Measurements from ENCODE around the gene PRPF8. TPM values are rescaled to one million over a fixed set of nuclear protein-coding genes. Genes with fewer than 3 reads are reported as not detected.
A peak's percentile ranks its signal among the peaks of the same experiment; 100 is the strongest.
"Not testable (repeated sequence)": the region's sequence is repeated elsewhere in the genome, so short reads cannot be mapped to it uniquely, and the experiment has no call there.

PRPF8 gene
- polyA plus RNA-seq, 3 donors: 53.3 to 128 (median 78.0) TPM

DNA sequence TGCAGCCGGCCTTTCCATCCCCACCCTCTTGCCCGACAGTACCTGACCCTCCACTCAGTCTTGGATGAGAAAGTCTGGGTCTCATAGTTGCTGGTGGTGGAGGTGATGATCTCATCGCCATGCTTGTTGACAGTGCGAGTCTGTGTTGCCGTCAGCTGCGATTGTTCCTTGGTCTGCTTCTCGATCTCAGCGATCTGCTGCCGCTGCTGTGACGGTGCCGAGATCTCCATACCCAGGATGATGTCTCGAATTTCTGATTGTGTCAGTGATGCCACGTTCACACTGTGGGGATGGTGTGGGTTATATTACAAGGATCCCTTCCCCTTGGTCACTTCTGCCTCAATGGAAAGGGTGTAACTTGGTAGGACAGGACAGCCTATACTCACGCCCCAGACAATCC, 30.9 kb downstream of the PRPF8 start:
- H3K4me1 ChIP-seq (ENCODE audit: control insufficient read depth in 1 of 2, insufficient read depth in 2 of 2, low read length in 2 of 2): peaks cover 13 to 18% of the 10 kb centered on the region in 2 donors
- peaks cover 72 to 83% of the 10 kb centered on the region in 2 donors for H3K36me3 Mint-ChIP-seq
- H3K27ac Mint-ChIP-seq: peak overlapping the region in 1 of 7 donors; percentile 13
- H3K4me3 ChIP-seq (replicated peaks in 1 of 3; ENCODE audit: low read depth in 2 of 3, low read length in 3 of 3): no peak overlapping the region
- no peaks in the 10 kb centered on the region for H3K79me2 ChIP-seq (ENCODE audit: insufficient read depth, low read length)
- H3K4me1 Mint-ChIP-seq: peaks cover 12% of the 10 kb centered on the region
- no peaks in the 10 kb centered on the region for H3K27me3 Mint-ChIP-seq (ENCODE audit: low read depth in 3 of 3)
- H3K4me2 ChIP-seq (replicated peaks; ENCODE audit: extremely low read depth, low read length, poor library complexity, severe bottlenecking): no peak overlapping the region
- peaks cover 48% of the 10 kb centered on the region for H4K20me1 ChIP-seq (ENCODE audit: insufficient read depth, low read length)
- no peak overlapping the region for H3K9ac ChIP-seq (ENCODE audit: insufficient read depth, low read length, poor library complexity, severe bottlenecking)
- DNase-seq: no peak
- no peaks in the 10 kb centered on the region for H3K9me3 ChIP-seq (replicated peaks in 1 of 2; ENCODE audit: control insufficient read depth in 1 of 2, insufficient read depth in 1 of 2, low read length in 2 of 2)
- 100% methylated on average over 8 of the region's 14 CpGs for WGBS (ENCODE audit: insufficient coverage)
- H3K4me3 Mint-ChIP-seq: peak overlapping the region in 1 of 2 donors; percentile 42
- H3K9me3 Mint-ChIP-seq: no peaks in the 10 kb centered on the region
- no peaks in the 10 kb centered on the region for H3K27me3 ChIP-seq (ENCODE audit: control insufficient read depth in 2 of 2, insufficient read depth in 2 of 2, low read length in 2 of 2)
- no peak overlapping the region for H3K27ac ChIP-seq (ENCODE audit: low read depth in 1 of 2, low read length in 2 of 2)
- TF ChIP-seq, protein P1, sequence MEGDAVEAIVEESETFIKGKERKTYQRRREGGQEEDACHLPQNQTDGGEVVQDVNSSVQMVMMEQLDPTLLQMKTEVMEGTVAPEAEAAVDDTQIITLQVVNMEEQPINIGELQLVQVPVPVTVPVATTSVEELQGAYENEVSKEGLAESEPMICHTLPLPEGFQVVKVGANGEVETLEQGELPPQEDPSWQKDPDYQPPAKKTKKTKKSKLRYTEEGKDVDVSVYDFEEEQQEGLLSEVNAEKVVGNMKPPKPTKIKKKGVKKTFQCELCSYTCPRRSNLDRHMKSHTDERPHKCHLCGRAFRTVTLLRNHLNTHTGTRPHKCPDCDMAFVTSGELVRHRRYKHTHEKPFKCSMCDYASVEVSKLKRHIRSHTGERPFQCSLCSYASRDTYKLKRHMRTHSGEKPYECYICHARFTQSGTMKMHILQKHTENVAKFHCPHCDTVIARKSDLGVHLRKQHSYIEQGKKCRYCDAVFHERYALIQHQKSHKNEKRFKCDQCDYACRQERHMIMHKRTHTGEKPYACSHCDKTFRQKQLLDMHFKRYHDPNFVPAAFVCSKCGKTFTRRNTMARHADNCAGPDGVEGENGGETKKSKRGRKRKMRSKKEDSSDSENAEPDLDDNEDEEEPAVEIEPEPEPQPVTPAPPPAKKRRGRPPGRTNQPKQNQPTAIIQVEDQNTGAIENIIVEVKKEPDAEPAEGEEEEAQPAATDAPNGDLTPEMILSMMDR (IDR thresholded peaks at IDR 0.05): no peak
- intact Hi-C loops (cut with micrococcal nuclease): no loop called here
- H3K36me3 ChIP-seq (replicated peaks in 1 of 2; ENCODE audit: control insufficient read depth in 1 of 2, insufficient read depth in 2 of 2, low read length in 2 of 2): peaks cover 77 to 82% of the 10 kb centered on the region in 2 donors
- no peak overlapping the region for H2AFZ ChIP-seq (ENCODE audit: insufficient read depth, low read depth, low read length, poor library complexity, severe bottlenecking)

DNA sequence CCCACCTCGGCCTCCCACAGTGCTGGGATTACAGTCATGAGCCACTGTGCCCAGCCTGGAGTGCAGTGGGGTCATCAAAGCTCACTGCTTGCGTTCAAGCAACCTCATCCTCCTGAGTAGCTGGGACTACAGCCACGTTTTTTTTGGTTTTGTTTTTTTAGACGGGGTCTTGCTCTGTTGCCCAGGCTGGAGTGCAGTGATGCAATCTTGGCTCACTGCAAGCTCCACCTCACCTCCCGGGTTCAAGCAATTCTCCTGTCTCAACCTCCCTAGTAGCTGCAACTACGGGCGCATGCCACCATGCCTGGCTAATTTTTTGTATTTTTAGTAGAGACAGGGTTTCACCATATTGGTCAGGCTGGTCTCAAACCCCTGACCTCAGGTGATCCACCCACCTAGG, 31.9 kb downstream of the PRPF8 start:
- H3K4me3 Mint-ChIP-seq; H3K27me3 Mint-ChIP-seq (ENCODE audit: low read depth in 3 of 3); H3K27ac Mint-ChIP-seq; H3K9me3 ChIP-seq (replicated peaks in 1 of 2; ENCODE audit: control insufficient read depth in 1 of 2, insufficient read depth in 1 of 2, low read length in 2 of 2); H3K4me2 ChIP-seq (replicated peaks; ENCODE audit: extremely low read depth, low read length, poor library complexity, severe bottlenecking); intact Hi-C loops (cut with micrococcal nuclease); H3K9ac ChIP-seq (ENCODE audit: insufficient read depth, low read length, poor library complexity, severe bottlenecking); H3K27me3 ChIP-seq (ENCODE audit: control insufficient read depth in 2 of 2, insufficient read depth in 2 of 2, low read length in 2 of 2); H3K27ac ChIP-seq (ENCODE audit: low read depth in 1 of 2, low read length in 2 of 2); DNase-seq; H3K4me3 ChIP-seq (replicated peaks in 1 of 3; ENCODE audit: low read depth in 2 of 3, low read length in 3 of 3); H3K9me3 Mint-ChIP-seq; H3K79me2 ChIP-seq (ENCODE audit: insufficient read depth, low read length); H2AFZ ChIP-seq (ENCODE audit: insufficient read depth, low read depth, low read length, poor library complexity, severe bottlenecking): not testable (repeated sequence)
- H3K4me1 ChIP-seq (ENCODE audit: control insufficient read depth in 1 of 2, insufficient read depth in 2 of 2, low read length in 2 of 2): peaks cover 21 to 27% of the 10 kb centered on the region in 2 donors
- peaks cover 68 to 73% of the 10 kb centered on the region in 2 donors for H3K36me3 ChIP-seq (replicated peaks in 1 of 2; ENCODE audit: control insufficient read depth in 1 of 2, insufficient read depth in 2 of 2, low read length in 2 of 2)
- H4K20me1 ChIP-seq (ENCODE audit: insufficient read depth, low read length): peaks cover 39% of the 10 kb centered on the region
- peaks cover 63 to 75% of the 10 kb centered on the region in 2 donors for H3K36me3 Mint-ChIP-seq
- 100% methylated on average over 3 of the region's 7 CpGs for WGBS (ENCODE audit: insufficient coverage)
- H3K4me1 Mint-ChIP-seq: peaks cover 18% of the 10 kb centered on the region

All from CD14-positive monocyte (primary cell).